ENCODE data around the gene ALAS1.

DNA sequence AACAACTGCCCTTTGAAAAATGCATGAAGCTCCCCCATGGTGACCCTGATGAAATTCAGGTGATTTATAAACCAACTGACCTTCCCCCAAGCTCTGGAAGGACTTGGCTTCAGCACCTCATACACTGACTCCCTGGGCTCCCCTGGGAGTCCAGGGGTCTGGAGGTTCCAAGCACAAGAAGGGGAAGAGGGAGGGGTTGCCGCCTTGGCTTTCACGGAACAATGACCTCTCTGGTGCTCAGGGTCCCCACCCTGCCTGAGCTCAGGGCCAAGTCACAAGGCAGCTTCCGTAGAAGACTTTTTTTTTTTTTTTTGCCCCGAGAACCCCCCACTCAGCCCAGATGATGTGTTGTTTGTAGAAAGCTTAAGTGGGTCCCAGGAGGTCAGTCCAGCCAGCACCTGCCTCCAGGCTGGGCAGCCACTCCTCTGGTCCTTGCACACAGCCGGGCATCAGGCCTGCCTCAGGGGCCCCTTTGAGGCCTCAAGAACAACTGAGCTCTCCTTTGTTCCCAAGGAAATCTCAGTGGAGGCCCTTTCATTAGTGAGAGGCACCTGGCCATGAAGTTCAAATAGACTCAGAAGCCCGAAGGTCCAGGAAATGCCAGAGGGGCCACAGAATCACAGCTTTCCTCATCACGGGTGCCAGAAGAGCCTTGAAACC, 14.0 kb upstream of the ALAS1 start:
- TF ChIP-seq, protein P1, sequence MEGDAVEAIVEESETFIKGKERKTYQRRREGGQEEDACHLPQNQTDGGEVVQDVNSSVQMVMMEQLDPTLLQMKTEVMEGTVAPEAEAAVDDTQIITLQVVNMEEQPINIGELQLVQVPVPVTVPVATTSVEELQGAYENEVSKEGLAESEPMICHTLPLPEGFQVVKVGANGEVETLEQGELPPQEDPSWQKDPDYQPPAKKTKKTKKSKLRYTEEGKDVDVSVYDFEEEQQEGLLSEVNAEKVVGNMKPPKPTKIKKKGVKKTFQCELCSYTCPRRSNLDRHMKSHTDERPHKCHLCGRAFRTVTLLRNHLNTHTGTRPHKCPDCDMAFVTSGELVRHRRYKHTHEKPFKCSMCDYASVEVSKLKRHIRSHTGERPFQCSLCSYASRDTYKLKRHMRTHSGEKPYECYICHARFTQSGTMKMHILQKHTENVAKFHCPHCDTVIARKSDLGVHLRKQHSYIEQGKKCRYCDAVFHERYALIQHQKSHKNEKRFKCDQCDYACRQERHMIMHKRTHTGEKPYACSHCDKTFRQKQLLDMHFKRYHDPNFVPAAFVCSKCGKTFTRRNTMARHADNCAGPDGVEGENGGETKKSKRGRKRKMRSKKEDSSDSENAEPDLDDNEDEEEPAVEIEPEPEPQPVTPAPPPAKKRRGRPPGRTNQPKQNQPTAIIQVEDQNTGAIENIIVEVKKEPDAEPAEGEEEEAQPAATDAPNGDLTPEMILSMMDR (IDR thresholded peaks at IDR 0.05), result no peak
- TF ChIP-seq EP300 (IDR thresholded peaks at IDR 0.05) (no peak), POLR2A (IDR thresholded peaks at IDR 0.05) (no peak)

Measured in ovary (tissue), 3 donors.